ENCODE measurements around the gene SCARB1.
A peak's percentile ranks its signal among the peaks of the same experiment; 100 is the strongest.

Gene SCARB1

GRCh38 chr12:124844411-124845397 is 19.0 kb downstream of the SCARB1 start:
- no peak for DNase-seq (ENCODE audit: low read depth, low spot score)

- DNase-seq (ENCODE audit: low read depth, low spot score), result no peak
These were observed 20.7 kb downstream of the SCARB1 start for GRCh38 chr12:124842800-124843510.

- DNase-seq (ENCODE audit: low read depth, low spot score), result no peak
These were observed 21.5 kb downstream of the SCARB1 start for GRCh38 chr12:124842073-124842749.

GRCh38 chr12:124841558-124841945 is 22.1 kb downstream of the SCARB1 start:
- no peak for DNase-seq (ENCODE audit: low read depth, low spot score)

GRCh38 chr12:124837958-124838803 is 25.5 kb downstream of the SCARB1 start:
- DNase-seq (ENCODE audit: low read depth, low spot score), result peak; percentile 88

- no peak for DNase-seq (ENCODE audit: low read depth, low spot score)
These were observed 26.3 kb downstream of the SCARB1 start for GRCh38 chr12:124837249-124837897.

GRCh38 chr12:124836759-124837158 is 26.9 kb downstream of the SCARB1 start:
- DNase-seq (ENCODE audit: low read depth, low spot score), result no peak

GRCh38 chr12:124835656-124836410 is 27.8 kb downstream of the SCARB1 start:
- DNase-seq (ENCODE audit: low read depth, low spot score), result no peak

GRCh38 chr12:124834822-124835221 is 28.8 kb downstream of the SCARB1 start:
- no peak for DNase-seq (ENCODE audit: low read depth, low spot score)

GRCh38 chr12:124833693-124834122 is 30.0 kb downstream of the SCARB1 start:
- peak; percentile 87 for DNase-seq (ENCODE audit: low read depth, low spot score)

GRCh38 chr12:124832856-124833255 is 30.8 kb downstream of the SCARB1 start:
- no peak for DNase-seq (ENCODE audit: low read depth, low spot score)

GRCh38 chr12:124831590-124831989 is 32.1 kb downstream of the SCARB1 start:
- no peak for DNase-seq (ENCODE audit: low read depth, low spot score)

- DNase-seq (ENCODE audit: low read depth, low spot score), result no peak
These were observed 33.4 kb downstream of the SCARB1 start for GRCh38 chr12:124830306-124830705.

- no peak for DNase-seq (ENCODE audit: low read depth, low spot score)
These were observed 33.9 kb downstream of the SCARB1 start for GRCh38 chr12:124829708-124830304.

GRCh38 chr12:124829008-124829707 is 34.5 kb downstream of the SCARB1 start:
- no peak for DNase-seq (ENCODE audit: low read depth, low spot score)

- DNase-seq (ENCODE audit: low read depth, low spot score), result no peak
These were observed 35.2 kb downstream of the SCARB1 start for GRCh38 chr12:124828264-124829007.

GRCh38 chr12:124827588-124828184 is 36.0 kb downstream of the SCARB1 start:
- DNase-seq (ENCODE audit: low read depth, low spot score), result no peak

GRCh38 chr12:124824195-124824594 is 39.5 kb downstream of the SCARB1 start:
- DNase-seq (ENCODE audit: low read depth, low spot score), result no peak

All from brain pericyte (primary cell).